Measurements from ENCODE around the gene HAUS7. TPM values are rescaled to one million over a fixed set of nuclear protein-coding genes. Genes with fewer than 3 reads are reported as not detected.

HAUS7 gene
- polyA plus RNA-seq (ENCODE audit: insufficient read length), result 27.5 TPM
- long read RNA-seq, donor 1, transcript HAUS7-202 (10 exons, 1,363 nt), result major isoform, 7 of 160 reads
- long read RNA-seq, donor 1, partial matches to known transcripts, result 101 of 160 reads
- long read RNA-seq, donor 1, other reads (novel, unspliced or antisense), result 51 of 160 reads
- long read RNA-seq, donor 2, transcript HAUS7-202 (10 exons, 1,363 nt), result major isoform, 5 of 12 reads
- long read RNA-seq, donor 2, partial matches to known transcripts, result 7 of 12 reads
- long read RNA-seq, donor 2, other reads (novel, unspliced or antisense), result 0 of 12 reads
- long read RNA-seq, donor 3, partial matches to known transcripts, result 5 of 10 reads
- long read RNA-seq, donor 3, other reads (novel, unspliced or antisense), result 0 of 10 reads
- long read RNA-seq, donor 4, partial matches to known transcripts, result 0 of 1 reads
- long read RNA-seq, donor 4, other reads (novel, unspliced or antisense), result 0 of 1 reads
- long read RNA-seq, donor 5, transcript HAUS7-202 (10 exons, 1,363 nt), result major isoform, 16 of 16 reads
- long read RNA-seq, donor 5, partial matches to known transcripts, result 0 of 16 reads
- long read RNA-seq, donor 5, other reads (novel, unspliced or antisense), result 0 of 16 reads
- long read RNA-seq, donor 6, transcript HAUS7-202 (10 exons, 1,363 nt), result major isoform, 7 of 13 reads
- long read RNA-seq, donor 6, partial matches to known transcripts, result 6 of 13 reads
- long read RNA-seq, donor 6, other reads (novel, unspliced or antisense), result 0 of 13 reads
- long read RNA-seq, donor 7, transcript HAUS7-202 (10 exons, 1,363 nt), result major isoform, 9 of 234 reads
- long read RNA-seq, donor 7, partial matches to known transcripts, result 224 of 234 reads
- long read RNA-seq, donor 7, other reads (novel, unspliced or antisense), result 0 of 234 reads
- long read RNA-seq, donor 8, partial matches to known transcripts, result 0 of 4 reads
- long read RNA-seq, donor 8, other reads (novel, unspliced or antisense), result 0 of 4 reads

DNA sequence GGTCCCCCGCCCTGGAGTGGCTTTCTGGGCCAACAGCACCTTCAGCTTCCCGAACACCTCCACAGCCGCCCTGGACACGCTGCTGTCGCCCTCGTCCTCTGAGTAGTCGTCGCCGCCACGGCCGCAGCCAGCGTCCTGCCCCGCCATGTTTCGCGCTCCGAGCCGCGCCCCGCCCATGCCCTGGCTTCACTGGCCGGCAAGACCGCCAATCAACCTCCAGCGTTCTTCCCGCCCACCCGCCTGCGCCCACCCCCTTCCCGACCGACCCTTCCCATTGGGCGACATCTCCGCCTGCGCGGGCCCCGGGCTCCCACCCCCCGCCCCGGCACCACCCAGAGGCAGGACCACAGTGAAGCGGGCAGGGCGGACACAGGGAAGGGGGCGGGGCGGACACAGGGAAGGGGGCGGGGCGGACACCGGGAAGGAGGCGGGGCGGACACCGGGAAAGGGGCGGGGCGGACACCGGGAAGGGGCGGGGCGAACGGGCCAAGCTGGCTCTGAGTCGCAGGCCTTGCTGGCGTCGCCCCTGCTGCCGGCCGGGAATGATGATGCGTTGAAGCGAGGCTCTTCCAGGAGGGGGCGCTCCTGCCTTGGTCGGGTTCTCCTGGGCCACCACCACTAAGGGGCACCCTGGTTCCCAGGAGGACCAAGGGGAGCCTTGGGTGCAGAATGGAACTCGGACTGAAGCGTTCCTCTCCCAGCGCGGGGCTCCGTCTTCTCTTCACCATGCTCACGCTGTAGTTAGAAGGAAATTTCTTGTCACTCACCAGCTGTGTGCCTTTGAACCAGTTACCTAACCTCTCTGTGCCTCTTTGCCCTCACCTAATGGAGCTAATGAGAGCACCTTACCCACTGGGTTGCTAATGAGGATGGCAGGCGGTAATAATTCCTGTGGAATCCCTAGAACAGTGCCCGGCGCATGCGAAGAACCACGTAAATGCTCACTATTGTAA lies at the start of gene HAUS7:
Gene HAUS7, minus strand, starts transcription at position 166 of the 953 bp plus-strand sequence. Its CDS starts 19 bp downstream, at position 147.
- DNase-seq, result peak; percentile 80

DNA sequence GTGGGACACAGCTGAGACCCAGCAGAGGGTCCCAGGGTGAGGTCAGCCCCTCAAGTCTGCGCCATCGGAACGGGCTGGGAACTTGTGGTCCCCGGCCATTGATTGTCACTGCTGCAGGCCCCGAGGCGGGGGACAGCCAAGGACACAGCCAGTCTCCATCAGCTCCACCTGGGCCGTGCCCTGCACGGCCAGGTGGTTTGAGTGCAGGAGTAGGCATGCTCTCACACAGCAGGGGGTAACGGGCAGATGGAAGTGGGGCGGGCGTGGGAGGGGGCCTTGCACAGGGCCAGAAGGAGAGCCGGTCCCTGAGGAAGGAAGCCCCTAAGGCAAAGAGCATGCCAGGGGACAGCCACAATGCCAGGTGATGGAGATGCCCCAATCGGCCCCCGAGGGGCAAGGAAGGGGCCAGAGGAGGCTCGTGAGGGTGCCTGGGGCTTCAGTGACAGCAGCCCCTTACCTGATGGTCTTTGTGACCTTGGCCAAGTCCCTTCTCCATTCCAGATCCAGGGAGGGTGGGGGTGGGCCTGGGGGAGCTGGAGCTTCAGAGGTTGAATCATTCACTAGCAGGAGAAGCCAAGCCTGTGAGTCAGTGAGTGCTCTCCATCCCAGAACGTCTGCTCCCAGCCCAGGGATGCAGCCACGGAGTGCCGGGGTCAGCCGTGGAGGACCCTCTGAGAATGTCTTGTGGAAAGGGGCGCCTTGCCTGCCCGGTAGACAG lies 49.4 kb upstream of the HAUS7 start:
- DNase-seq, result no peak

DNA sequence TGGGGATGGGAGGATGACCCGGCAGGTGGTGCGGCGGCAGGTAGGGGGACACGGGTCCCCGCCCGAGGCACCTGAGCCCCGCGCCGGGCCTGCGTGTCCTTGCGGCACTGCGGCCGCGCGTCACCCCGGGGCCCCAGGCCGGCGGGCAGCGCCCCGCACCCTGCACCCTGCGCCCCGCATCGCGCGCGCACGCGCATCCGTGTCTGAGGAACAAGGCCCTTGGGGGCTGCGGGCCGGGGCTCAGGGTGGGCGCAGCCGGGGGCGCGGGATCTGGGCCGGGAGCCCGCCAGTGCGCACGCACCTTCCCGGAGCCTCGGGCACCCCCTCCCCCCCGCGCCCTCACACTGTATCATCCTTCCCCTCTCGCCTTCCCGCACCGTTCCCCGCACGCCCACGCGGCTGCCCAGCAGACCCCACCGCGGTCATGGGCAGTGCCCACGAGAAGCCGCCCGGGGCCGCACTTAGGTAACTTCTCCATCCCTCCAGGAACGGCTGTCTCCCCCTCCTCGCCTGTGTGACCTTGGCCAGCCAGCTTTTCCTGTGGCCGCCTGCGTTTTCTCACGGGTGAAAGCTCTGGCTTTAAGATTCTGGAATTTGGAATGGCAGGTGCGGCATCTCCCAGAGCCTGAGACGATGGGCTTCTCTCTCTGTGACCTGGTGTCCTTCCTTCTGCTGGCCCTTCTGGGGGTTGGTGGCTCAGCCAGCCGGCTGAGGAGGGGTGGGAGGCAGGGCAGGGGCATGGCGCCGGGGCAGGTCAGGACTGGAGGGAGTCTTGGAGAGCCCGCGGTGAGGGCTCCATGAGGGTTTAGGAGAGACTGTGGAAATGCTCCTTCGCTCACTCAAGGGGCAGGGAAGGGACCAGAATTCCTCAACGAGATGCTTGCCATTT lies 47.8 kb upstream of the HAUS7 start:
- no peak for DNase-seq

DNA sequence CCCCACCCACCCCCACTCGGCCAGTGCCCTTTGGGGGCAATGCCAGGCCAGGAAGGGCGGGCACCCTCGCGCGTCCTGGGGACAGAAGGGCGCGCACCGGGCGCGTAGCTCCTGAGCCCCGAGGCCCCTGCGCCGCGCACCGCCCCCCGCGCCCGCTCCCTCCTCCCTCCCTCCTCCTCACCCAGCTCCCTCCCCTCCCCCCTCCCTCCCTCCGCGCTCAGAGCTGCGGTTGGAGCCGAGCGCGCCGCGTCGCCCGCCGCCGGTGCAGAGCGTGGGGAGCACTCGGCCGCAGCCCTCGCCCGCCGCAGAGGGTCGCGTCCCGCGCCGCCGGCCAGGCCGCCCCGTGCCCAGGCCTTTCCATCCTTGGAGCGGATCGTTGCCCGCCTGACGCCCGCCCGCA lies 47.0 kb upstream of the HAUS7 start, which contains the start of gene ATP2B3:
Gene ATP2B3, plus strand, starts transcription at position 220 of the 400 bp plus-strand sequence. CDS start 18,606 bp downstream, outside the sequence.
- no peak for DNase-seq

DNA sequence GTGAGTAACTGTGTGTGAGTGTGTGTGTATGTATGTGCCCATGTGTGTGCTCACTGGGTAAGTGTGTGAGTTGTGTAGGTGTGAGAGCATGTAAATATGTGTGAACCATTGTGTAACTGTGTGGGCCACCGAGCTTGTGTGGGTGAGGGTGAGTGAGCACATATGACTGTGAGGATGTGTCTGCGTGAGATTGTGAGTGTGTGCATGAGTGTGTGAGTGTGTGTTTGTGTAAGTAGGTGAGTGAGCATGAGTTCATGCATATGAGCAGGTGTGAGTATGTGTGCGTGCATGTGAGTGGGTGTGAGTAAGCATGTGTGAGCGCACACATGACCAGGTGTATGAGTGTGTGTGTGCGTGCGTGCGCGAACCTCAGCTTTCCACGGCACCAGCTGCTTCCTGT lies 45.7 kb upstream of the HAUS7 start:
- no peak for DNase-seq

GRCh38 chrX:153515435-153515834 lies 45.1 kb upstream of the HAUS7 start:
- no peak for DNase-seq

GRCh38 chrX:153514259-153514658 lies 43.9 kb upstream of the HAUS7 start:
- DNase-seq, result no peak

DNA sequence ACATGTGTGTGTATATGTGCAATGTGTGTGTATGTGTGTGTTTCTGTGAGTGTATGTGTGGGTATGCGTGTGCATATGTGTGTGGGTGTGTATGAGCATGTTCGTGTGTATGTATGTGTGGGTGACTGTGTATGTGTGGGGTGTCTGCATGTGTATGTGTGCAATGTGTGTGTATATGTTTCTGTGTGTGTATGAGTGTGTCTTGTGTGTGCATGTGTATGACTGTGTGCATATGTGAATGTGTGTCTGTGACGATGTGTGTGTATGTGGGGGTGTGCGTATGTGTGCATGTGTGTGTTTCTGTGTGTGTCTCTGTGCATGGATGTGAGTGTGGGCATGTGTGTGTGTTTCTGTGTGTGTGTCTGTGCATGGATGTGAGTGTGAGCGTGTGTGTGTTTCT lies 42.9 kb upstream of the HAUS7 start:
- DNase-seq, result no peak

DNA sequence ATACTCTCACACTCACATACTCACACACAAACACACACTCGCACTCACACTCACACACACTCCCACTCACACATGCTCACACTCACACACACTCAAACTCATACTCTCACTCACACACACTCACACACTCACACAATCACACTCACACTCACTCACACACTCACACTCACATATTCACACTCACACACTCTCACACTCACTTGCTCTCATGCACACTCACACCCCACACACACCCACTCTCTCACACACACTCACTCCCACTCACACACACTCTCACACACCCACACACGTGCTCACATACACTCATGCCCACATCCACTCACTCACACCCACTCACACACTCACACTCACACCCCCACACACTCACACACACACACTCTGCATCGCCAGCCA lies 42.1 kb upstream of the HAUS7 start:
- DNase-seq, result no peak

DNA sequence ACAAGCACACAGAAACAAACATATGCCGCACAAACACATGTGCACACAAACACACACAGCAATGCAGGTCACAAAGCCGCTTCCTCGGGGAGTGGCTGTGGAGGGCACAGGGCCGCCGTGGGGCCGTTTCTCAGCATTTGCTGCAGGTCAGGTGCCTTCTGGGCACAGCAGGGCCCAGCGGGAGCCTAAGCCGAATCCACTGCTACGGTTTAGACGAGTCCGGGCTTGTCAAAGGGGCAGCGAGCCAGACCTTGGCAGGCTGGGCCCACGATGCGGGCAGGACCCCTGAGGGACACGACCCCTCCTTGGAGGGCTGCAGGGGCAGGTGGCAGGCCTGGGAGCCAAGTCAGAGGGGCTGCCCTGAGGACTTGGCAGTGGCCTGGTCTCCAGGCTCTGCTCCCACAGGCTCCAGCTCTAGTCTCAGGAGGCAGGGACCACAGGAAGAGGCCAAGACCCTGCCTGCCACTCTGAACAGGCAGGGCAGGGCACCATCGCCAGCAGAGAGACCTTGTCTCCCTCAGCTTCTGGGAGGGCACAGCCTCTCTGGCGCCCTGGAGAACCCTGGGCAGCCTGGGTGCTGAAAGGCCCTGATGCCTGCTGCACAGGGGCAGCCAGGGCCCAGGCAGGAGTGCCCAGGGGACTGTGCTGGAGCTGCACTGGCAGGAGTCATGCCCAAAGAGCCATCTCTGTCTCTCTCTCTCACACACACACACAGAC lies 41.6 kb upstream of the HAUS7 start:
- no peak for DNase-seq

GRCh38 chrX:153510383-153510782 lies 40.0 kb upstream of the HAUS7 start:
- DNase-seq, result no peak

- no peak for DNase-seq
Observed at GRCh38 chrX:153509592-153509991, 39.2 kb upstream of the HAUS7 start.

GRCh38 chrX:153507484-153508178 lies 37.3 kb upstream of the HAUS7 start:
- peak; percentile 65 for DNase-seq

GRCh38 chrX:153505361-153505760 lies 35.0 kb upstream of the HAUS7 start:
- no peak for DNase-seq

GRCh38 chrX:153504445-153505016 lies 34.2 kb upstream of the HAUS7 start:
- no peak for DNase-seq

- no peak for DNase-seq
Observed at GRCh38 chrX:153502796-153503195, 32.4 kb upstream of the HAUS7 start.

DNA sequence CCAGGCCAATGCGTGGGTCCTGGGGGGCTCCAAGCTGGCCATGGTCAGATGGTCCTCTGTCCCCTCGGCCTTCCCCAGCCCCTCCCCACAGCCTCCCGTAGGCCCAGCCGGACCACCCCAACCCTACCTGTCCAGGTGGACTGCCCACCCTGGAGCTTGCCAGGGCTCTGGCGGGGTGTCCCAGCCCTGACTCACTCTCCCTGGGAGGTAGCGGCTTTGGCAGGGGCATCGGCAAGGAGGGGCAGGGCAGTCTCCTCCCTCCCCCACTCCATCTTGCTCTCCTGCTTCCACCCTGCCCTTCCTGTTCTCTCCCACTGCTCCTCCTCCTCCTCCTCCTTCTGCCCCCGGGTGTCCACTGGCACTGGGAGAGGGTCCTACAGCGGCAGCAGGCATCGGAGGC lies 31.8 kb upstream of the HAUS7 start:
- DNase-seq, result no peak

DNA sequence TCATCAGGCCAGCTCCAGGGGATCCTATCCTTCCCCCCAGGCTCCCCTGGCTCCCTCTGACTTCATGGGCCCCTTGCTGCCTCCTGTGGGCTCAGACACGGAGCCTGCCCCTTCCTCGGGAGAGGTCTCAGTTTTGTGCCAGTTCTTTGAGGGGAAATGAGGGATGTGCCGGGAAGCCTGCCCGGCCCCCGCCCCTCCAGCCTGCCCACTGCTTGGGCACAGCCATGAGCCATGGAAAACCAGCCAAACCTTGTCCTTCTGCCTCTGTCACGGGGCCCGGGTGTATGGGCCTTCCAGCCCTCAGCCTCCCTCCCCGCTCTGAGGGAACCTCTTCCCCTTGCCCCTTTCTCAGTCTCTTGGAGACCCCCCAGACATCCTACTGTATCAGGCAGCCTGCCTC lies 31.2 kb upstream of the HAUS7 start:
- DNase-seq, result no peak

All from left kidney (tissue), 8 donors.